SK-N-SH treated with all-trans-retinoic acid at 6 μM for 48 hours (cell line): ENCODE data around the gene ZNF160.

ENCODE experiments used
- ATAC-seq: fragments of 200-7000 bp; cut with Tn5 transposase; 3 replicates; pipeline ENCODE4 v1.9.1; 2020; ENCODE audit warnings: mild to moderate bottlenecking, moderate library complexity
- ARNTL ChIP-seq: fragments of 450-650 bp; formaldehyde crosslinking; IDR thresholded peaks from 2 replicates; pipeline ENCODE4 v1.5.0; 2020; ENCODE audit warnings: low read depth, mild to moderate bottlenecking, moderate library complexity, borderline replicate concordance
- BACH2 ChIP-seq: fragments of 250-450 bp; sonication (Bioruptor Pico); IDR thresholded peaks from 2 replicates; pipeline ENCODE4 v1.9.0; 2021; ENCODE audit warnings: mild to moderate bottlenecking, borderline replicate concordance
- CREB5 ChIP-seq: fragments of 250-450 bp; sonication (Bioruptor Pico); IDR thresholded peaks from 2 replicates; pipeline ENCODE4 v1.5.1; 2020; ENCODE audit warnings: low read depth, mild to moderate bottlenecking, moderate library complexity
- ESRRG ChIP-seq: fragments of 250-450 bp; sonication (Bioruptor Pico); IDR thresholded peaks from 2 replicates; pipeline ENCODE4 v1.6.1; 2021; ENCODE audit warnings: mild to moderate bottlenecking
- GLIS3 ChIP-seq: fragments of 250-450 bp; sonication (Bioruptor Pico); IDR thresholded peaks from 2 replicates; pipeline ENCODE4 v1.5.0; 2020; ENCODE audit warnings: mild to moderate bottlenecking, moderate library complexity
- ISL1 ChIP-seq: fragments of 250-450 bp; sonication (Bioruptor Pico); IDR thresholded peaks from 2 replicates; pipeline ENCODE4 v2.1.2; 2022; ENCODE audit warnings: mild to moderate bottlenecking, moderate library complexity
- OSR1 ChIP-seq: fragments of 250-450 bp; sonication (Bioruptor Pico); IDR thresholded peaks from 2 replicates; pipeline ENCODE4 v1.8.0; 2022; ENCODE audit warnings: moderate library complexity, mild to moderate bottlenecking, inconsistent platforms
- PPARA ChIP-seq: fragments of 250-450 bp; sonication (Bioruptor Pico); IDR thresholded peaks from 2 replicates; pipeline ENCODE4 v1.5.0; 2020; ENCODE audit warnings: mild to moderate bottlenecking, borderline replicate concordance
- RARB ChIP-seq: fragments of 250-450 bp; sonication (Bioruptor Pico); IDR thresholded peaks from 2 replicates; pipeline ENCODE4 v1.8.0; 2021; ENCODE audit warnings: mild to moderate bottlenecking, moderate library complexity
- SNAI2 ChIP-seq: fragments of 250-450 bp; sonication (Bioruptor Pico); IDR thresholded peaks from 2 replicates; pipeline ENCODE4 v1.5.0; 2020; ENCODE audit warnings: mild to moderate bottlenecking, moderate library complexity
- TOX ChIP-seq: fragments of 250-450 bp; sonication (Bioruptor Pico); IDR thresholded peaks from 2 replicates; pipeline ENCODE4 v1.8.0; 2021; ENCODE audit warnings: mild to moderate bottlenecking, moderate library complexity, borderline replicate concordance
- ZC3H10 ChIP-seq: fragments of 250-450 bp; sonication (Bioruptor Pico); IDR thresholded peaks from 2 replicates; pipeline ENCODE4 v1.5.1; 2021; ENCODE audit warnings: mild to moderate bottlenecking, moderate library complexity
- ZFP3 ChIP-seq: fragments of 250-450 bp; sonication (Bioruptor Pico); IDR thresholded peaks from 2 replicates; pipeline ENCODE4 v1.5.0; 2020; ENCODE audit warnings: mild to moderate bottlenecking, moderate library complexity
- ZFP30 ChIP-seq: fragments of 450-650 bp; formaldehyde crosslinking; IDR thresholded peaks from 2 replicates; pipeline ENCODE4 v1.5.0; 2022; ENCODE audit warnings: mild to moderate bottlenecking, moderate library complexity
- ZNF565 ChIP-seq: fragments of 450-650 bp; formaldehyde crosslinking; conservative IDR thresholded peaks from 2 replicates; pipeline ENCODE4 v1.5.0; 2020; ENCODE audit warnings: low read depth, mild to moderate bottlenecking, moderate library complexity
- ZNF70 ChIP-seq: fragments of 450-650 bp; formaldehyde crosslinking; IDR thresholded peaks from 2 replicates; pipeline ENCODE4 v1.5.0; 2020; ENCODE audit warnings: mild to moderate bottlenecking, moderate library complexity
- ZNF8 ChIP-seq: fragments of 450-650 bp; formaldehyde crosslinking; IDR thresholded peaks from 2 replicates; pipeline ENCODE4 v1.5.0; 2020; ENCODE audit warnings: mild to moderate bottlenecking, moderate library complexity
- TF ChIP-seq, protein P1 (sequence below): fragments of 250-450 bp; sonication (Bioruptor Pico); IDR thresholded peaks from 2 replicates; pipeline ENCODE4 v1.5.0; 2020; ENCODE audit warnings: mild to moderate bottlenecking, moderate library complexity
- TF ChIP-seq, protein P2 (sequence below): fragments of 250-450 bp; sonication (Bioruptor Pico); IDR thresholded peaks from 2 replicates; pipeline ENCODE4 v1.8.0; 2021; ENCODE audit warnings: low read depth, mild to moderate bottlenecking, moderate library complexity, borderline replicate concordance

ZNF160 gene

GRCh38 chr19:53076984-53077383 lies 26.2 kb downstream of the ZNF160 start:
- TF ChIP-seq ZNF565 (CRISPR knock-in tag): no peak
- TF ChIP-seq RARB (CRISPR knock-in tag): no peak
- TF ChIP-seq ESRRG (CRISPR knock-in tag): no peak
- no peak for TF ChIP-seq SNAI2
- TF ChIP-seq, all 23 proteins: peak for 0
- no peak for ATAC-seq

GRCh38 chr19:53068834-53069233 lies 34.4 kb downstream of the ZNF160 start:
- ATAC-seq: no peak

DNA sequence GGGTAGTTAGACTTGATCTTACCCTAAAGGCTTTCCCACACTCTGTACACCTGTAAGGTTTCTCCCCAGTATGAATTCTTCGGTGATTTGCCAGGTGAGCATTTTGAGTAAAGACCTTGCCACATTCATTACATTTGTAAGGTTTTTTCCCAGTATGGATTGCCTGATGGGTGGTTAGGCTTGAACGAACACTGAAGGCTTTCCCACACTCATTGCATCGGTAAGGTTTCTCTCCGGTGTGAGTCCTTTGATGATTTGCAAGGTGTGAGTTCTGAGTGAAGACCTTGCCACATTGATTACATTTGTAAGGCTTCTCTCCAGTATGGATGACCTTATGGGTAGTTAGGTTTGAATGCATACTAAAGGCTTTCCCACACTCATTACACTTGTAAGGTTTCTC lies 35.0 kb downstream of the ZNF160 start:
- no peak for ATAC-seq
- TF ChIP-seq ZNF70 (no peak), ISL1 (CRISPR knock-in tag) (no peak), ZC3H10 (CRISPR knock-in tag) (no peak), ZNF8 (CRISPR knock-in tag) (no peak), CREB5 (CRISPR knock-in tag) (no peak), TOX (CRISPR knock-in tag) (no peak), OSR1 (CRISPR knock-in tag) (no peak), RARB (CRISPR knock-in tag) (no peak), ZFP3 (CRISPR knock-in tag) (no peak), GLIS3 (CRISPR knock-in tag) (no peak)
- TF ChIP-seq, protein P1, sequence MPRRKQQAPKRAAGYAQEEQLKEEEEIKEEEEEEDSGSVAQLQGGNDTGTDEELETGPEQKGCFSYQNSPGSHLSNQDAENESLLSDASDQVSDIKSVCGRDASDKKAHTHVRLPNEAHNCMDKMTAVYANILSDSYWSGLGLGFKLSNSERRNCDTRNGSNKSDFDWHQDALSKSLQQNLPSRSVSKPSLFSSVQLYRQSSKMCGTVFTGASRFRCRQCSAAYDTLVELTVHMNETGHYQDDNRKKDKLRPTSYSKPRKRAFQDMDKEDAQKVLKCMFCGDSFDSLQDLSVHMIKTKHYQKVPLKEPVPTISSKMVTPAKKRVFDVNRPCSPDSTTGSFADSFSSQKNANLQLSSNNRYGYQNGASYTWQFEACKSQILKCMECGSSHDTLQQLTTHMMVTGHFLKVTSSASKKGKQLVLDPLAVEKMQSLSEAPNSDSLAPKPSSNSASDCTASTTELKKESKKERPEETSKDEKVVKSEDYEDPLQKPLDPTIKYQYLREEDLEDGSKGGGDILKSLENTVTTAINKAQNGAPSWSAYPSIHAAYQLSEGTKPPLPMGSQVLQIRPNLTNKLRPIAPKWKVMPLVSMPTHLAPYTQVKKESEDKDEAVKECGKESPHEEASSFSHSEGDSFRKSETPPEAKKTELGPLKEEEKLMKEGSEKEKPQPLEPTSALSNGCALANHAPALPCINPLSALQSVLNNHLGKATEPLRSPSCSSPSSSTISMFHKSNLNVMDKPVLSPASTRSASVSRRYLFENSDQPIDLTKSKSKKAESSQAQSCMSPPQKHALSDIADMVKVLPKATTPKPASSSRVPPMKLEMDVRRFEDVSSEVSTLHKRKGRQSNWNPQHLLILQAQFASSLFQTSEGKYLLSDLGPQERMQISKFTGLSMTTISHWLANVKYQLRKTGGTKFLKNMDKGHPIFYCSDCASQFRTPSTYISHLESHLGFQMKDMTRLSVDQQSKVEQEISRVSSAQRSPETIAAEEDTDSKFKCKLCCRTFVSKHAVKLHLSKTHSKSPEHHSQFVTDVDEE (CRISPR knock-in tag): no peak

More at GRCh38 chr19:53068834-53069233, 34.4 kb downstream of the ZNF160 start:
- TF ChIP-seq ZNF70 (no peak), BACH2 (CRISPR knock-in tag) (no peak), TOX (CRISPR knock-in tag) (no peak), ZFP30 (CRISPR knock-in tag) (no peak), RARB (CRISPR knock-in tag) (no peak), OSR1 (CRISPR knock-in tag) (no peak), ISL1 (CRISPR knock-in tag) (no peak), SNAI2 (no peak), ARNTL (CRISPR knock-in tag) (no peak), ZC3H10 (CRISPR knock-in tag) (no peak), ESRRG (CRISPR knock-in tag) (no peak)
- TF ChIP-seq, protein P2, sequence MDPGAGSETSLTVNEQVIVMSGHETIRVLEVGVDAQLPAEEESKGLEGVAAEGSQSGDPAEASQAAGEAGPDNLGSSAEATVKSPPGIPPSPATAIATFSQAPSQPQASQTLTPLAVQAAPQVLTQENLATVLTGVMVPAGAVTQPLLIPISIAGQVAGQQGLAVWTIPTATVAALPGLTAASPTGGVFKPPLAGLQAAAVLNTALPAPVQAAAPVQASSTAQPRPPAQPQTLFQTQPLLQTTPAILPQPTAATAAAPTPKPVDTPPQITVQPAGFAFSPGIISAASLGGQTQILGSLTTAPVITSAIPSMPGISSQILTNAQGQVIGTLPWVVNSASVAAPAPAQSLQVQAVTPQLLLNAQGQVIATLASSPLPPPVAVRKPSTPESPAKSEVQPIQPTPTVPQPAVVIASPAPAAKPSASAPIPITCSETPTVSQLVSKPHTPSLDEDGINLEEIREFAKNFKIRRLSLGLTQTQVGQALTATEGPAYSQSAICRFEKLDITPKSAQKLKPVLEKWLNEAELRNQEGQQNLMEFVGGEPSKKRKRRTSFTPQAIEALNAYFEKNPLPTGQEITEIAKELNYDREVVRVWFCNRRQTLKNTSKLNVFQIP: no peak

DNA sequence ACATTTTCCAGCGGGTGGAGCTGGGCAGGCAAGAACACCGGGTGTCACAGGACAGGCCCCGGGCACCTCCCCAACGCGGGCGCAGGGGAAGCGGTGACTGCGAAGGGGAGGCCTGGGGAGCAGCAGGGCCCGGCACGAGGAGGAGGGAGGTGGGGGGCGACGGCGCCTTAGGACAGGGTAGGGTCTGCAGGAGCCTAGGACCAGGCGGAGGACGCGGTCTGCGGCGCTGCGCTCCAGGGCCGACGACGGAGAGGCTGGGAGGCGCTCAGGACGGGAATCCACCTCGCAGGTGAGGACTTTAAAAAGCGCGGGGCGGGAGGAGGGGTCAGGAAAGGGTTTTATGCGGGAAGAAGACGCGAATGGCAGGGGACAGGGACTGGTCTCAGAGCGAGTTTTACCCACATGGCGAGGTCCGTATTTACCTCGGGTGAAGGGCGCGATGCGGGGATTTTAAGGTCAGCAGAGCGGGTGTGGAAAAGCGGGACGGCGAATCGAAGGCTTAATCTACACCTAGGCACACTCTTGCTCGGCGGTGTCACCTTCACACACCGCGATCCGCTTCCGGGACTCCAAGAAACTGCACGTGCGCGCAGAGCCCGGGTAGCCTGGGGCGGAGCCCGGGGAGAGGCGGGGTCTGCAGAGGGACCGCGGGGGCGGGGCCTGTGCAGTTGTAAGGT lies 45.2 kb downstream of the ZNF160 start:
- no peak for TF ChIP-seq ARNTL (CRISPR knock-in tag)
- 0 out of 2 replicates have a peak, but pooled peaks have one; percentile 14 for TF ChIP-seq GLIS3 (CRISPR knock-in tag)
- no peak for TF ChIP-seq PPARA (CRISPR knock-in tag)
- TF ChIP-seq, all 23 proteins: peak for 1

GRCh38 chr19:53055117-53055516 lies 48.1 kb downstream of the ZNF160 start:
- ATAC-seq: no peak
- TF ChIP-seq GLIS3 (CRISPR knock-in tag): no peak
- no peak for TF ChIP-seq RARB (CRISPR knock-in tag)
- no peak for TF ChIP-seq OSR1 (CRISPR knock-in tag)
- TF ChIP-seq BACH2 (CRISPR knock-in tag): no peak

More for the DNA sequence above, 45.2 kb downstream of the ZNF160 start:
- ATAC-seq: peak; percentile 43
